ENCODE results near the gene ZCCHC10.

DNA sequence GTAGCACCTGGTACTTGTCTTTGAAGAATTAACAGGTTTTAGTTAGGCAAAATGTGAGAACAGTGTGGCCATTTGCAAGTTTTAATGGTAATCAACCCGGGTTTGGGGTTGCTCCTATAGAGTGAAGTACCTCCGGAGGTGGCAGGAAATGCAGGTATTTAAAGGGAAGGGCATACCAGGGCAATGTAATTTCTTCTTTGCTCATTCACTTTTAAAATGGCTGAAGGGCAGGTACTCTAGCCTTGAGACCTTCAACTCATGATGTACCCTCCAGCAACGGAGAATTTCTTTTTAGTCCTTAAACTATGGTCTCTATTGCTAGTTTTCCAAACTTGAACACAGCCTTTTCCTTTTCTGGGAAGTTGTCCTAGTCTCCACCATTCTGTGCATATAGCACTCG is 24.2 kb upstream of the ZCCHC10 start:
- TF ChIP-seq, protein P1, sequence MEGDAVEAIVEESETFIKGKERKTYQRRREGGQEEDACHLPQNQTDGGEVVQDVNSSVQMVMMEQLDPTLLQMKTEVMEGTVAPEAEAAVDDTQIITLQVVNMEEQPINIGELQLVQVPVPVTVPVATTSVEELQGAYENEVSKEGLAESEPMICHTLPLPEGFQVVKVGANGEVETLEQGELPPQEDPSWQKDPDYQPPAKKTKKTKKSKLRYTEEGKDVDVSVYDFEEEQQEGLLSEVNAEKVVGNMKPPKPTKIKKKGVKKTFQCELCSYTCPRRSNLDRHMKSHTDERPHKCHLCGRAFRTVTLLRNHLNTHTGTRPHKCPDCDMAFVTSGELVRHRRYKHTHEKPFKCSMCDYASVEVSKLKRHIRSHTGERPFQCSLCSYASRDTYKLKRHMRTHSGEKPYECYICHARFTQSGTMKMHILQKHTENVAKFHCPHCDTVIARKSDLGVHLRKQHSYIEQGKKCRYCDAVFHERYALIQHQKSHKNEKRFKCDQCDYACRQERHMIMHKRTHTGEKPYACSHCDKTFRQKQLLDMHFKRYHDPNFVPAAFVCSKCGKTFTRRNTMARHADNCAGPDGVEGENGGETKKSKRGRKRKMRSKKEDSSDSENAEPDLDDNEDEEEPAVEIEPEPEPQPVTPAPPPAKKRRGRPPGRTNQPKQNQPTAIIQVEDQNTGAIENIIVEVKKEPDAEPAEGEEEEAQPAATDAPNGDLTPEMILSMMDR (IDR thresholded peaks at IDR 0.05 in 4 of 5, conservative IDR thresholded peaks at IDR 0.05 in 1 of 5): no peak
- TF ChIP-seq POLR2A (IDR thresholded peaks at IDR 0.05): no peak

Data from gastrocnemius medialis (tissue), 4 donors.